IMR-90 (cell line): Measurements from ENCODE around the gene MYO9A. TPM values are rescaled to one million over a fixed set of nuclear protein-coding genes. Genes with fewer than 3 reads are reported as not detected.
A peak's percentile ranks its signal among the peaks of the same experiment; 100 is the strongest.

Experiments used
- ATAC-seq: fragments of 200-7000 bp; cut with Tn5 transposase; 2 replicates; pipeline ENCODE4 v1.9.1; 2020; ENCODE audit warnings: low read depth, mild to moderate bottlenecking, moderate library complexity
- BruUV-seq: library from RNA; stranded (reverse); fragments of 400-500 nt; replicated peaks from 2 replicates; lab custom pipeline; 2021; lab: Mats Ljungman, UMichigan
- CTCF ChIA-PET: fragments of 300-600 bp; formaldehyde crosslinking; extraction: SDS; loops from one replicate; lab custom pipeline; 2021; ENCODE audit warnings: antibody characterized with exemption; lab: Yijun Ruan, JAX
- POLR2A ChIA-PET: fragments of 300-600 bp; sonication (Branson Sonifier 250); formaldehyde crosslinking; loops from one replicate; lab custom pipeline; 2022; ENCODE audit warnings: antibody characterized with exemption; ENCODE audit not compliant: unreplicated experiment; lab: Charles Lee
- DNase-seq: peaks from one replicate; pipeline ENCODE4 v3.0.0; 2013
- H2AFZ ChIP-seq: replicated peaks from 2 replicates; pipeline ENCODE3; 2013; ENCODE audit warnings: low read length, mild to moderate bottlenecking; ENCODE audit not compliant: poor library complexity
- H2AK5ac ChIP-seq: 2 replicates; pipeline ENCODE4 v1.6.1; 2013; ENCODE audit warnings: low read depth, low read length, inconsistent platforms
- H2AK9ac ChIP-seq: replicated peaks from 2 replicates; pipeline ENCODE3; 2013; ENCODE audit warnings: mild to moderate bottlenecking, low read depth, low read length, moderate library complexity; ENCODE audit not compliant: poor library complexity
- H2BK120ac ChIP-seq: 2 replicates; pipeline ENCODE4 v1.6.1; 2013; ENCODE audit warnings: low read depth, low read length, inconsistent platforms
- H2BK15ac ChIP-seq: 3 replicates; pipeline ENCODE4 v1.6.1; 2013; ENCODE audit warnings: low read depth, low read length, inconsistent platforms
- H2BK20ac ChIP-seq: 2 replicates; pipeline ENCODE4 v1.6.1; 2013; ENCODE audit warnings: low read depth, mild to moderate bottlenecking, inconsistent platforms, low read length, moderate library complexity
- H2BK5ac ChIP-seq: 2 replicates; pipeline ENCODE4 v1.6.1; 2013; ENCODE audit warnings: mild to moderate bottlenecking, low read depth, low read length, inconsistent platforms; ENCODE audit not compliant: poor library complexity, severe bottlenecking
- H3K14ac ChIP-seq: replicated peaks from 2 replicates; pipeline ENCODE4 v1.6.1; 2013; ENCODE audit warnings: low read depth, low read length, inconsistent platforms
- H3K18ac ChIP-seq: 2 replicates; pipeline ENCODE4 v1.6.1; 2013; ENCODE audit warnings: low read depth, low read length, control low read depth
- H3K23ac ChIP-seq: 2 replicates; pipeline ENCODE4 v1.6.1; 2013; ENCODE audit warnings: low read depth, low read length, inconsistent platforms
- H3K27ac ChIP-seq: 2 replicates; pipeline ENCODE4 v1.5.1; 2013; ENCODE audit warnings: mild to moderate bottlenecking, control low read depth, low read length; ENCODE audit not compliant: insufficient read depth
- H3K27me3 ChIP-seq: 2 replicates; pipeline ENCODE4 v1.6.1; 2013; ENCODE audit warnings: low read length; ENCODE audit not compliant: control insufficient read depth, insufficient read depth
- H3K36me3 ChIP-seq: 2 replicates; pipeline ENCODE4 v1.6.1; 2013; ENCODE audit warnings: low read length, mixed read lengths; ENCODE audit not compliant: control insufficient read depth, insufficient read depth
- H3K4ac ChIP-seq: 2 replicates; pipeline ENCODE4 v1.6.1; 2013; ENCODE audit warnings: low read depth, low read length, inconsistent platforms
- H3K4me1 ChIP-seq: 2 replicates; pipeline ENCODE4 v1.6.1; 2013; ENCODE audit warnings: low read length, mixed read lengths; ENCODE audit not compliant: control insufficient read depth, insufficient read depth
- H3K4me2 ChIP-seq: 2 replicates; pipeline ENCODE4 v1.6.1; 2013; ENCODE audit warnings: low read depth, mild to moderate bottlenecking, control low read depth, low read length, moderate library complexity
- H3K4me3 ChIP-seq: 2 replicates; pipeline ENCODE4 v1.5.1; 2013; ENCODE audit warnings: low read depth, mild to moderate bottlenecking, control low read depth, low read length, moderate library complexity; ENCODE audit not compliant: insufficient read depth
- H3K56ac ChIP-seq: 2 replicates; pipeline ENCODE4 v1.6.1; 2013; ENCODE audit warnings: low read length, inconsistent platforms; ENCODE audit not compliant: insufficient read depth; ENCODE audit errors: extremely low read depth
- H3K79me1 ChIP-seq, 2 experiments: 2 replicates each; pipeline ENCODE4 v1.6.1; 2013; ENCODE audit warnings: low read length in 2 of 2, inconsistent platforms in 1 of 2, low read depth in 1 of 2
- H3K9ac ChIP-seq: 2 replicates; pipeline ENCODE4 v1.6.1; 2013; ENCODE audit warnings: low read depth, low read length, control low read depth
- H3K9me1 ChIP-seq: 2 replicates; pipeline ENCODE4 v1.6.1; 2013; ENCODE audit warnings: low read length, inconsistent platforms; ENCODE audit not compliant: insufficient read depth
- H3K9me3 ChIP-seq: 2 replicates; pipeline ENCODE4 v1.6.1; 2013; ENCODE audit warnings: low read length; ENCODE audit not compliant: control insufficient read depth, insufficient read depth
- H4K20me1 ChIP-seq: 2 replicates; pipeline ENCODE4 v1.6.1; 2013; ENCODE audit warnings: low read length, inconsistent platforms; ENCODE audit not compliant: insufficient read depth
- H4K5ac ChIP-seq: 2 replicates; pipeline ENCODE4 v1.6.1; 2013; ENCODE audit warnings: mild to moderate bottlenecking, low read depth, low read length, control low read depth
- H4K8ac ChIP-seq, 2 experiments: 2 replicates each; pipeline ENCODE4 v1.6.1; 2013; ENCODE audit warnings: low read depth in 2 of 2, low read length in 2 of 2, control low read depth in 1 of 2, inconsistent platforms in 1 of 2
- H4K91ac ChIP-seq: 2 replicates; pipeline ENCODE4 v1.6.1; 2013; ENCODE audit warnings: low read depth, low read length, inconsistent platforms; ENCODE audit not compliant: insufficient read depth
- CEBPB ChIP-seq: IDR thresholded peaks from 2 replicates; pipeline ENCODE4 v1.6.1; 2012; ENCODE audit warnings: low read depth, low read length, improper control_type of control experiment
- CHD1 ChIP-seq: IDR thresholded peaks from 2 replicates; pipeline ENCODE4 v1.6.1; 2012; ENCODE audit warnings: low read depth, low read length, improper control_type of control experiment
- FOS ChIP-seq: fragments of 150-350 bp; IDR thresholded peaks from 2 replicates; pipeline ENCODE4 v1.6.1; 2016; ENCODE audit warnings: low read depth, low read length
- MAFK ChIP-seq: IDR thresholded peaks from 2 replicates; pipeline ENCODE4 v1.6.1; 2012; ENCODE audit warnings: low read depth, low read length, improper control_type of control experiment
- MAZ ChIP-seq: IDR thresholded peaks from 2 replicates; pipeline ENCODE4 v1.6.1; 2012; ENCODE audit warnings: low read depth, mild to moderate bottlenecking, low read length, improper control_type of control experiment, moderate library complexity, borderline replicate concordance
- NFE2L2 ChIP-seq: fragments of 150-350 bp; IDR thresholded peaks from 2 replicates; pipeline ENCODE4 v1.6.1; 2016; ENCODE audit warnings: low read depth, mild to moderate bottlenecking, low read length
- POLR2A ChIP-seq: IDR thresholded peaks from 2 replicates; pipeline ENCODE4 v1.6.1; 2012; ENCODE audit warnings: mild to moderate bottlenecking, low read depth, low read length
- RFX5 ChIP-seq: IDR thresholded peaks from 2 replicates; pipeline ENCODE4 v1.8.0; 2012; ENCODE audit warnings: low read depth, mild to moderate bottlenecking, low read length, moderate library complexity
- SMC3 ChIP-seq: fragments of 150-350 bp; IDR thresholded peaks from 2 replicates; pipeline ENCODE4 v1.6.1; 2016; ENCODE audit warnings: low read depth, mild to moderate bottlenecking, antibody characterized with exemption, low read length, moderate library complexity
- WGBS, 2 experiments: methylation state at CpG; one replicate each; pipeline versions ENCODE4 v1.1.5 to v1.1.7; 2013; ENCODE audit warnings: missing lambda C conversion rate in 2 of 2; ENCODE audit not compliant: insufficient read length in 1 of 2; ENCODE audit errors: extremely low coverage in 2 of 2; 5-methylcytosine and 5-hydroxymethylcytosine counted together
- dilution Hi-C: fragments of 300-500 bp; cut with HindIII; formaldehyde crosslinking; loops from one replicate; pipeline ENCODE4 v1.14.3; 2018; ENCODE audit warnings: low sequenced_read_pairs; ENCODE audit not compliant: unreplicated experiment
- in situ Hi-C: fragments of 300-500 bp; cut with MboI; formaldehyde crosslinking; loops from 3 replicates; pipeline ENCODE4 v1.14.3; 2019; ENCODE audit warnings: low sequenced_read_pairs, inconsistent platforms, mixed read lengths
- intact Hi-C: fragments of 100-400 bp; cut with micrococcal nuclease; formaldehyde crosslinking; loops from 2 replicates; pipeline ENCODE4 v1.10.0; 2022
- polyA plus RNA-seq, 3 experiments: library from polyadenylated mRNA; depleted of rRNA; stranded (reverse); fragments of >200 nt; gene quantifications; 2 replicates each; pipeline ENCODE4 v1.2.3, GENCODE V29; 2012; ENCODE audit warnings: low replicate concordance in 1 of 3
- total RNA-seq: library from RNA; depleted of rRNA; stranded (reverse); fragments of >200 nt; gene quantifications from 2 replicates; pipeline ENCODE4 v1.2.3, GENCODE V29; 2012
- TF ChIP-seq, protein P1 (sequence below): conservative IDR thresholded peaks from 2 replicates; pipeline ENCODE4 v1.5.1; 2012; ENCODE audit warnings: mild to moderate bottlenecking, low read depth, low read length, improper control_type of control experiment
- TF ChIP-seq, protein P2 (sequence below): fragments of 150-350 bp; IDR thresholded peaks from 2 replicates; pipeline ENCODE4 v1.6.1; 2017; ENCODE audit warnings: mild to moderate bottlenecking, antibody characterized with exemption, low read length, low read depth

MYO9A gene
- total and polyA plus RNA-seq, 2 of the 4 experiments (the other 2 are of a cell fraction): 6.0 to 49.5 TPM

DNA sequence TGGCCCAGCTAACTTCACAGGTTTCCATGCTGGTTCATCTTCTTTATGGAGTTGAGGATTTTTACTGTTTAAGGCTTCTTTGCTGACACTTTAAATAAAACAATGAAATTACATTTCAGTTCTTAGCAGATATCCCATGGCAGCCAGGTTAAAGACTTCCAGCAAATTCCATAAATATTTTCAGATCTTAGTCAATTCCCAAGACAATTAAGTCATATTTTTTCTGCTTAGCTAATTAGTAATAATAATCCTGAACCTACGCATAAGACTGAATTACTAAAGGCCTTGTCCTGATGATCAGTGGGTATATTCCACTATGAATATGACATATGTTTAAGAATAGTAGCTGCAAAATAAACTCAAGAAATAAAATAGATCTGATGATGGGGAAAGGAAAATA lies 224.3 kb downstream of the MYO9A start:
- Histone ChIP-seq H2BK20ac (no peak overlapping the region), H4K20me1 (no peaks in the 10 kb centered on the region), H3K9me1 (0 out of 2 replicates have a peak, but pooled peaks cover 2% of the 10 kb centered on the region), H3K27ac (no peak overlapping the region), H3K4ac (no peak overlapping the region), H2BK5ac (no peak overlapping the region), H3K23ac (no peak overlapping the region), H2BK120ac (no peak overlapping the region), H3K4me1 (no peaks in the 10 kb centered on the region), H3K4me2 (no peak overlapping the region), H4K91ac (no peak overlapping the region), H3K56ac (no peak overlapping the region), H3K14ac (no peak overlapping the region), H3K9me3 (no peaks in the 10 kb centered on the region), H2AK9ac (no peak overlapping the region), H4K8ac (no peak overlapping the region), H2AK5ac (no peak overlapping the region), H2BK15ac (no peak overlapping the region), H3K79me1 (no peaks in the 10 kb centered on the region), H2AFZ (no peak overlapping the region), H3K36me3 (peaks cover 11% of the 10 kb centered on the region), H3K18ac (no peak overlapping the region), H4K5ac (no peak overlapping the region), H3K4me3 (no peak overlapping the region), H3K9ac (no peak overlapping the region), H3K27me3 (no peaks in the 10 kb centered on the region)
- WGBS, 2 experiments: no CpG with 5 or more reads among the region's 1 CpG
- in situ Hi-C loops: no loop called here
- intact Hi-C loops: no loop called here
- ChIA-PET POLR2A (no interaction called here), CTCF (no interaction called here)
- ATAC-seq: no peak
- no TSS peak for BruUV-seq
- peak; percentile 1 for DNase-seq
- TF ChIP-seq NFE2L2 (no peak), MAFK (no peak), MAZ (no peak), SMC3 (no peak), RFX5 (no peak), CEBPB (no peak), CHD1 (no peak), FOS (no peak), POLR2A (no peak)
- TF ChIP-seq, protein P1, sequence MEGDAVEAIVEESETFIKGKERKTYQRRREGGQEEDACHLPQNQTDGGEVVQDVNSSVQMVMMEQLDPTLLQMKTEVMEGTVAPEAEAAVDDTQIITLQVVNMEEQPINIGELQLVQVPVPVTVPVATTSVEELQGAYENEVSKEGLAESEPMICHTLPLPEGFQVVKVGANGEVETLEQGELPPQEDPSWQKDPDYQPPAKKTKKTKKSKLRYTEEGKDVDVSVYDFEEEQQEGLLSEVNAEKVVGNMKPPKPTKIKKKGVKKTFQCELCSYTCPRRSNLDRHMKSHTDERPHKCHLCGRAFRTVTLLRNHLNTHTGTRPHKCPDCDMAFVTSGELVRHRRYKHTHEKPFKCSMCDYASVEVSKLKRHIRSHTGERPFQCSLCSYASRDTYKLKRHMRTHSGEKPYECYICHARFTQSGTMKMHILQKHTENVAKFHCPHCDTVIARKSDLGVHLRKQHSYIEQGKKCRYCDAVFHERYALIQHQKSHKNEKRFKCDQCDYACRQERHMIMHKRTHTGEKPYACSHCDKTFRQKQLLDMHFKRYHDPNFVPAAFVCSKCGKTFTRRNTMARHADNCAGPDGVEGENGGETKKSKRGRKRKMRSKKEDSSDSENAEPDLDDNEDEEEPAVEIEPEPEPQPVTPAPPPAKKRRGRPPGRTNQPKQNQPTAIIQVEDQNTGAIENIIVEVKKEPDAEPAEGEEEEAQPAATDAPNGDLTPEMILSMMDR: no peak
- TF ChIP-seq, protein P2, sequence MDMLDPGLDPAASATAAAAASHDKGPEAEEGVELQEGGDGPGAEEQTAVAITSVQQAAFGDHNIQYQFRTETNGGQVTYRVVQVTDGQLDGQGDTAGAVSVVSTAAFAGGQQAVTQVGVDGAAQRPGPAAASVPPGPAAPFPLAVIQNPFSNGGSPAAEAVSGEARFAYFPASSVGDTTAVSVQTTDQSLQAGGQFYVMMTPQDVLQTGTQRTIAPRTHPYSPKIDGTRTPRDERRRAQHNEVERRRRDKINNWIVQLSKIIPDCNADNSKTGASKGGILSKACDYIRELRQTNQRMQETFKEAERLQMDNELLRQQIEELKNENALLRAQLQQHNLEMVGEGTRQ: no peak
- dilution Hi-C loops: no loop called here
